OCI-LY7 (cell line): ENCODE measurements around the gene MINDY4.

Experiments
- EZH2phosphoT487 ChIP-seq: fragments of 200-600 bp; sonication (generic); IDR thresholded peaks from 2 replicates; pipeline ENCODE4 v1.6.1; 2018; ENCODE audit warnings: low read depth, borderline replicate concordance, mild to moderate bottlenecking, mixed run types, antibody characterized with exemption, low read length, moderate library complexity, mixed read lengths
- TF ChIP-seq, protein P1 (sequence below): fragments of 200-600 bp; sonication (generic); conservative IDR thresholded peaks from 2 replicates; pipeline ENCODE4 v1.5.1; 2014; ENCODE audit warnings: mild to moderate bottlenecking, antibody characterized with exemption, low read length, moderate library complexity, mixed read lengths

DNA sequence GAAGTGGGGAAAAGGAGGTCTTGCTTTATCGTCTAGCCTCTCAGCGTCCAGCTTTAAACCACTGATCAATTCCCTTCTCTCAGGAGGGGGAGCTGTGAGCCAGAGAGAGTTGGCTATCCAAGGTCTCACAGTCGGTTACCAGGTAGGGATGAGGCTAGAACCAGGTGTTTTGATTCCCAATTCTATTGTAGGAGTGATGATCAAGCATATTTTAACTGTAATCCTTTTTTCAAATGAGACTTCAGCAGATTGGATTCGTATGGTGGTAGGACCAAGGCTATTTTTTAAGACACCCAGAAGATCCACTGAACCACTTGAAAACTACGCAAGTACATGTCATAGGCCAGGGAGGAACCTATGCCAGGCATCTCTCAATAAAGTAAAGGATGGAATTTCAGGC, 8.4 kb downstream of the MINDY4 start:
- TF ChIP-seq, protein P1, sequence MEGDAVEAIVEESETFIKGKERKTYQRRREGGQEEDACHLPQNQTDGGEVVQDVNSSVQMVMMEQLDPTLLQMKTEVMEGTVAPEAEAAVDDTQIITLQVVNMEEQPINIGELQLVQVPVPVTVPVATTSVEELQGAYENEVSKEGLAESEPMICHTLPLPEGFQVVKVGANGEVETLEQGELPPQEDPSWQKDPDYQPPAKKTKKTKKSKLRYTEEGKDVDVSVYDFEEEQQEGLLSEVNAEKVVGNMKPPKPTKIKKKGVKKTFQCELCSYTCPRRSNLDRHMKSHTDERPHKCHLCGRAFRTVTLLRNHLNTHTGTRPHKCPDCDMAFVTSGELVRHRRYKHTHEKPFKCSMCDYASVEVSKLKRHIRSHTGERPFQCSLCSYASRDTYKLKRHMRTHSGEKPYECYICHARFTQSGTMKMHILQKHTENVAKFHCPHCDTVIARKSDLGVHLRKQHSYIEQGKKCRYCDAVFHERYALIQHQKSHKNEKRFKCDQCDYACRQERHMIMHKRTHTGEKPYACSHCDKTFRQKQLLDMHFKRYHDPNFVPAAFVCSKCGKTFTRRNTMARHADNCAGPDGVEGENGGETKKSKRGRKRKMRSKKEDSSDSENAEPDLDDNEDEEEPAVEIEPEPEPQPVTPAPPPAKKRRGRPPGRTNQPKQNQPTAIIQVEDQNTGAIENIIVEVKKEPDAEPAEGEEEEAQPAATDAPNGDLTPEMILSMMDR = no peak
- no peak for TF ChIP-seq EZH2phosphoT487
